SK-MEL-5 (cell line): Measurements from ENCODE around the gene FAM76A. TPM values are rescaled to one million over a fixed set of nuclear protein-coding genes. Genes with fewer than 3 reads are reported as not detected.
"Not testable (repeated sequence)": the region's sequence is repeated elsewhere in the genome, so short reads cannot be mapped to it uniquely, and the experiment has no call there.

Experiments
- DNase-seq: peaks from one replicate; pipeline ENCODE4 v3.0.0-alpha.2; 2016; ENCODE audit warnings: low read depth, low spot score
- in situ Hi-C: cut with HindIII; loops from 2 replicates; pipeline ENCODE4 v1.10.0; 2016; ENCODE audit warnings: low sequenced_read_pairs, high pct_unique_total_duplicates, low pct_unique_long_range_greater_than_20kb
- polyA plus RNA-seq, 2 experiments: library from polyadenylated mRNA; depleted of rRNA; stranded (reverse); fragments of >200 nt; gene quantifications; 2 replicates each; pipeline ENCODE4 v1.2.3, GENCODE V29; 2015
- total RNA-seq: library from RNA; depleted of rRNA; stranded (reverse); fragments of >200 nt; shearing (Covaris generic); gene quantifications from 2 replicates; pipeline ENCODE4 v1.2.3, GENCODE V29; 2014; rRNA removed

Gene FAM76A
- 9.8 and 10.1 TPM in 2 replicates for total RNA-seq
- polyA plus RNA-seq (2015; cell fraction: cytosol; rRNA removed), result 3.2 and 6.3 TPM in 2 replicates
- polyA plus RNA-seq (2015; cell fraction: nucleus; rRNA removed), result 16.6 and 21.7 TPM in 2 replicates

- in situ Hi-C loops, result no loop called here
- peak; percentile 98 for DNase-seq
Measured at GRCh38 chr1:27725374-27726172, at the start of gene FAM76A. TSS of gene FAM76A (plus strand) at chr1:27725961. CDS start at chr1:27726081, 120 bp downstream.

GRCh38 chr1:27676410-27676809 lies 49.4 kb upstream of the FAM76A start:
- no peak for DNase-seq
- in situ Hi-C loops, result no loop called here

- no peak for DNase-seq
- in situ Hi-C loops, result no loop called here
Measured at GRCh38 chr1:27678747-27679146, 47.0 kb upstream of the FAM76A start.

- in situ Hi-C loops, result not testable (repeated sequence)
Measured at GRCh38 chr1:27680225-27680791, 45.5 kb upstream of the FAM76A start.

GRCh38 chr1:27681580-27681979 lies 44.2 kb upstream of the FAM76A start:
- in situ Hi-C loops, DNase-seq: not testable (repeated sequence)

More at GRCh38 chr1:27680225-27680791, 45.5 kb upstream of the FAM76A start:
- DNase-seq, result not testable (repeated sequence)

GRCh38 chr1:27682351-27682944 lies 43.3 kb upstream of the FAM76A start:
- in situ Hi-C loops, result no loop called here
- DNase-seq, result peak; percentile 75

GRCh38 chr1:27684176-27684575 lies 41.6 kb upstream of the FAM76A start:
- in situ Hi-C loops, result no loop called here
- DNase-seq, result no peak

GRCh38 chr1:27686223-27686990 lies 39.4 kb upstream of the FAM76A start:
- in situ Hi-C loops, result no loop called here
- no peak for DNase-seq

GRCh38 chr1:27687906-27688305 lies 37.9 kb upstream of the FAM76A start:
- no peak for DNase-seq
- in situ Hi-C loops, result no loop called here

GRCh38 chr1:27689423-27690173 lies 36.2 kb upstream of the FAM76A start:
- no peak for DNase-seq
- in situ Hi-C loops, result no loop called here

- in situ Hi-C loops, result no loop called here
- no peak for DNase-seq
Measured at GRCh38 chr1:27690183-27690582, 35.6 kb upstream of the FAM76A start.

GRCh38 chr1:27696835-27697234 lies 28.9 kb upstream of the FAM76A start:
- peak; percentile 42 for DNase-seq
- in situ Hi-C loops, result not testable (repeated sequence)

- in situ Hi-C loops, result no loop called here
- no peak for DNase-seq
Measured at GRCh38 chr1:27704958-27705357, 20.8 kb upstream of the FAM76A start.

GRCh38 chr1:27705545-27705944 lies 20.2 kb upstream of the FAM76A start:
- in situ Hi-C loops, result no loop called here
- DNase-seq, result no peak

GRCh38 chr1:27710574-27710973 lies 15.2 kb upstream of the FAM76A start:
- in situ Hi-C loops, result no loop called here
- no peak for DNase-seq

GRCh38 chr1:27713139-27713725 lies 12.5 kb upstream of the FAM76A start:
- in situ Hi-C loops, result no loop called here
- DNase-seq, result no peak
